CD4-positive, alpha-beta T cell (primary cell): ENCODE data around the gene AKAP7. TPM values are rescaled to one million over a fixed set of nuclear protein-coding genes. Genes with fewer than 3 reads are reported as not detected.
"Not testable (repeated sequence)": the region's sequence is repeated elsewhere in the genome, so short reads cannot be mapped to it uniquely, and the experiment has no call there.

Experiments used
- ATAC-seq: fragments of 200-7000 bp; cut with Tn5 transposase; one replicate; pipeline ENCODE4 v1.10.0; 2022; ENCODE audit warnings: mild to moderate bottlenecking; ENCODE audit not compliant: poor library complexity
- CTCF ChIA-PET: fragments of 350-600 bp; sonication (Branson Sonifier 250); formaldehyde crosslinking; loops from one replicate; lab custom pipeline; 2021; ENCODE audit warnings: antibody characterized with exemption, inconsistent platforms; lab: Charles Lee
- POLR2A ChIA-PET: fragments of 350-600 bp; sonication (Branson Sonifier 250); formaldehyde crosslinking; loops from one replicate; lab custom pipeline; 2021; ENCODE audit warnings: antibody characterized with exemption, inconsistent platforms; lab: Charles Lee
- DNase-seq, 14 experiments: peaks; one replicate each; pipeline ENCODE4 v3.0.0-alpha.2; 2013 to 2020; ENCODE audit warnings: mixed read lengths in 2 of 14
- H3K27ac ChIP-seq, 2 donors: one replicate each; pipeline versions ENCODE4 v1.5.1 to v1.7.0; 2013; ENCODE audit warnings: low read length in 2 of 2, low read depth in 1 of 2, mild to moderate bottlenecking in 1 of 2
- H3K27me3 ChIP-seq, 2 experiments: 1 replicate in 1 of 2; 2 replicates in 1 of 2; pipeline versions ENCODE4 v1.6.1 to v1.7.0; 2013; ENCODE audit warnings: low read length in 2 of 2, control low read depth in 1 of 2, mild to moderate bottlenecking in 1 of 2, moderate library complexity in 1 of 2; ENCODE audit not compliant: insufficient read depth in 2 of 2, control insufficient read depth in 1 of 2
- H3K36me3 ChIP-seq: one replicate; pipeline ENCODE4 v1.6.1; 2013; ENCODE audit warnings: low read length, control low read depth; ENCODE audit not compliant: insufficient read depth
- H3K4me1 ChIP-seq: one replicate; pipeline ENCODE4 v1.6.1; 2013; ENCODE audit warnings: low read length, control low read depth; ENCODE audit not compliant: insufficient read depth
- H3K4me3 ChIP-seq: one replicate; pipeline ENCODE4 v1.5.1; 2013; ENCODE audit warnings: mild to moderate bottlenecking, low read length, moderate library complexity
- H3K9me3 ChIP-seq, 2 experiments: 1 replicate in 1 of 2; 2 replicates in 1 of 2; pipeline versions ENCODE4 v1.6.1 to v1.7.0; 2013; ENCODE audit warnings: low read length in 2 of 2, mild to moderate bottlenecking in 2 of 2, control low read depth in 1 of 2, moderate library complexity in 1 of 2; ENCODE audit not compliant: control insufficient read depth in 1 of 2, insufficient read depth in 1 of 2
- H3K27ac Mint-ChIP-seq: one replicate; pipeline ENCODE4 v1.8.0; 2020; ENCODE audit warnings: mixed read lengths
- H3K27me3 Mint-ChIP-seq: one replicate; pipeline ENCODE4 v1.8.0; 2021; ENCODE audit warnings: mixed read lengths
- H3K36me3 Mint-ChIP-seq: one replicate; pipeline ENCODE4 v1.8.0; 2021; ENCODE audit warnings: low read depth, mixed read lengths
- H3K4me1 Mint-ChIP-seq: one replicate; pipeline ENCODE4 v1.8.0; 2021; ENCODE audit warnings: low read depth, mixed read lengths
- H3K4me3 Mint-ChIP-seq: one replicate; pipeline ENCODE4 v1.8.0; 2020; ENCODE audit warnings: mild to moderate bottlenecking, mixed read lengths
- H3K9me3 Mint-ChIP-seq: one replicate; pipeline ENCODE4 v1.8.0; 2020; ENCODE audit warnings: mixed read lengths
- intact Hi-C, 2 experiments: fragments of 100-400 bp; cut with DNase I in 1 of 2; cut with micrococcal nuclease in 1 of 2; formaldehyde crosslinking; loops; one replicate each; pipeline versions ENCODE4 v1.15.1 to v1.9.0; 2023 to 2025; cut with DNase I, micrococcal nuclease
- total RNA-seq, 174 experiments: library from RNA in 2 of 174; stranded (reverse) in 2 of 174; gene quantifications; one replicate each; pipeline ENCODE4 v1.2.3 and lab custom pipeline; 2021 to 2026
- TF ChIP-seq, protein P1 (sequence below): fragments of 200-600 bp; IDR thresholded peaks from one replicate; pipeline ENCODE4 v1.8.0; 2022; ENCODE audit warnings: antibody characterized with exemption, mild to moderate bottlenecking

Gene AKAP7
- total RNA-seq, 2 experiments from 2014 or later = 9.1 to 12.2 TPM

DNA sequence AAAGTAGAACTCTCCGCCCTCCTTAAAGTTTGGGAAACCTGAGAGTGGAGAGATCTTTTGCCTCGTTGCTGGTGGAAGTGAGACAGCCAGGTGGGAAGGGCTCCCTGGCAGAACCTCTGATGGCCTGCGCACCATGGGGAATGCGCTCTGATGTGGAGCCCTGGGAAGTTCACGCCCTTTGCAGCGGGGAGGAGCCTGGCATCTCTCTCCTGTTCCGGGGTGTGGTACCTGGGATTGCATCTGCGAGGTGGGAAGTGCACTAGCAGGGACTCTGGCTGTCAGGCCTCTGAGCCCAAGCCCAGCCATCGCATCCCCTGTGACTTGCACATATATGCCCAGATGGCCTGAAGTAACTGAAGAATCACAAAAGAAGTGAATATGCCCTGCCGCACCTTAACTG is 159.8 kb downstream of the AKAP7 start:
- ATAC-seq (no peak), DNase-seq (no peak)
- Histone ChIP-seq H3K27ac (no peak overlapping the region), H3K4me3 (no peak overlapping the region), H3K36me3 (no peaks in the 10 kb centered on the region), H3K9me3 (no peaks in the 10 kb centered on the region), H3K4me1 (peaks cover 14% of the 10 kb centered on the region), H3K27me3 (no peaks in the 10 kb centered on the region)
- no peaks in the 10 kb centered on the region for H3K36me3 Mint-ChIP-seq
- H3K27ac Mint-ChIP-seq = no peak overlapping the region
- no peaks in the 10 kb centered on the region for H3K9me3 Mint-ChIP-seq
- POLR2A ChIA-PET = no interaction called here
- H3K27me3 Mint-ChIP-seq = no peaks in the 10 kb centered on the region
- CTCF ChIA-PET = no interaction called here
- TF ChIP-seq, protein P1, sequence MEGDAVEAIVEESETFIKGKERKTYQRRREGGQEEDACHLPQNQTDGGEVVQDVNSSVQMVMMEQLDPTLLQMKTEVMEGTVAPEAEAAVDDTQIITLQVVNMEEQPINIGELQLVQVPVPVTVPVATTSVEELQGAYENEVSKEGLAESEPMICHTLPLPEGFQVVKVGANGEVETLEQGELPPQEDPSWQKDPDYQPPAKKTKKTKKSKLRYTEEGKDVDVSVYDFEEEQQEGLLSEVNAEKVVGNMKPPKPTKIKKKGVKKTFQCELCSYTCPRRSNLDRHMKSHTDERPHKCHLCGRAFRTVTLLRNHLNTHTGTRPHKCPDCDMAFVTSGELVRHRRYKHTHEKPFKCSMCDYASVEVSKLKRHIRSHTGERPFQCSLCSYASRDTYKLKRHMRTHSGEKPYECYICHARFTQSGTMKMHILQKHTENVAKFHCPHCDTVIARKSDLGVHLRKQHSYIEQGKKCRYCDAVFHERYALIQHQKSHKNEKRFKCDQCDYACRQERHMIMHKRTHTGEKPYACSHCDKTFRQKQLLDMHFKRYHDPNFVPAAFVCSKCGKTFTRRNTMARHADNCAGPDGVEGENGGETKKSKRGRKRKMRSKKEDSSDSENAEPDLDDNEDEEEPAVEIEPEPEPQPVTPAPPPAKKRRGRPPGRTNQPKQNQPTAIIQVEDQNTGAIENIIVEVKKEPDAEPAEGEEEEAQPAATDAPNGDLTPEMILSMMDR = no peak
- intact Hi-C loops = no loop called here
- H3K4me3 Mint-ChIP-seq = no peak overlapping the region
- peaks cover 37% of the 10 kb centered on the region for H3K4me1 Mint-ChIP-seq

DNA sequence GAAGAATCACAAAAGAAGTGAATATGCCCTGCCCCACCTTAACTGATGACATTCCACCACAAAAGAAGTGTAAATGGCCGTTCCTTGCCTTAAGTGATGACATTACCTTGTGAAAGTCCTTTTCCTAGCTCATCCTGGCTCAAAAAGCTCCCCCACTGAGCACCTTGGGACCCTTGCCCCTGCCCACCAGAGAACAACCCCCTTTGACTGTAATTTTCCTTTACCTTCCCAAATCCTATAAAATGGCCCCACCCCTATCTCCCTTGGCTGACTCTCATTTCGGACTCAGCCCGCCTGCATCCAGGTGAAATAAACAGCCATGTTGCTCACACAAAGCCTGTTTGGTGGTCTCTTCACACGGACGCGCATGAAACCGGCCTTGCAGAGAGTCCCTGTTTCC is 165.6 kb downstream of the AKAP7 start:
- H3K4me1 ChIP-seq, DNase-seq, POLR2A ChIA-PET, H3K36me3 Mint-ChIP-seq, H3K4me3 Mint-ChIP-seq, H3K4me3 ChIP-seq, ATAC-seq, H3K36me3 ChIP-seq, H3K9me3 Mint-ChIP-seq, CTCF ChIA-PET, H3K27me3 Mint-ChIP-seq, H3K27ac ChIP-seq, H3K9me3 ChIP-seq, H3K27ac Mint-ChIP-seq, H3K27me3 ChIP-seq: not testable (repeated sequence)
- intact Hi-C loops = loop anchor here in 1 of 2 experiments (5.0 to 10.0 kb wide), 2 partner anchors 66 to 416 kb away; no protein-coding TSS in a partner anchor
- peaks cover 16% of the 10 kb centered on the region for H3K4me1 Mint-ChIP-seq

DNA sequence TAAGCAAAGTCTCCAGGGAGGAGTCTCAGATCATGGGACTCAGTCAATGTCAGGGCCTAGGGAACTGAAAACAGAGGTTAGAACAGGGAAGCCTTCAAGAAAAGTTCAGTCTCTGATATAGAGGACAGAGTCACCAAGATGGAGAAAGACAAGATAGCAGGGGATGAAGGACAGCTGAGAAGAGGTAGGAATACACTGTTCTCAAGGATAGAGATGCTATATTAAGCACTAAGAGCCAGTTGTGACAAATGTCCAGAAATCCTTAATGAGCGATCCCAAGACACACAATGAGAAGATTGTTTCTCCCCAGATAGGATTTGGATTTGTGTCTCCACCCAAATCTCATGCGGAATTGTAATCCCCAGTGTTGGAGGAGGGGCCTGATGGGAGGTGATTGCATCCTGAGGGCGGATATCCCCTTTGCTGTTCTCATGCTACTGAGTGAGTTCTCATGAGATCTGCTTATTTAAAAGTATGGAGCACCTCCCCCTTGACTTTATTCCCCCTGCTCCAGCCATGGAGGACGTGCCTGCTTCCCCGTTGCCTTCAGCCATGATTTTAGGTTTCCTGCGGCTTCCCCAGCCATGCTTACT is 168.2 kb downstream of the AKAP7 start:
- ATAC-seq = no peak
- ChIA-PET CTCF (no interaction called here), POLR2A (interaction anchor here (1.0 kb wide), 1 partner anchor 46 kb away, joined by 5 read pairs; no protein-coding TSS in a partner anchor)
- Histone ChIP-seq H3K36me3 (no peaks in the 10 kb centered on the region), H3K9me3 (no peaks in the 10 kb centered on the region), H3K27ac (no peak overlapping the region), H3K27me3 (no peaks in the 10 kb centered on the region), H3K4me3 (no peak overlapping the region), H3K4me1 (peaks cover 4% of the 10 kb centered on the region)
- H3K27me3 Mint-ChIP-seq = no peaks in the 10 kb centered on the region
- H3K36me3 Mint-ChIP-seq = no peaks in the 10 kb centered on the region
- H3K9me3 Mint-ChIP-seq = no peaks in the 10 kb centered on the region
- no peak overlapping the region for H3K4me3 Mint-ChIP-seq
- intact Hi-C loops = loop anchor here in 1 of 2 experiments (5.0 to 10.0 kb wide), 2 partner anchors 64 to 419 kb away; no protein-coding TSS in a partner anchor
- peaks cover 16% of the 10 kb centered on the region for H3K4me1 Mint-ChIP-seq
- TF ChIP-seq, protein P1 = no peak
- DNase-seq = no peak
- H3K27ac Mint-ChIP-seq = peak overlapping the region; percentile 16
